Measurements from ENCODE around the gene ARRDC2. TPM values are rescaled to one million over a fixed set of nuclear protein-coding genes. Genes with fewer than 3 reads are reported as not detected.
A peak's percentile ranks its signal among the peaks of the same experiment; 100 is the strongest.

Gene ARRDC2
- total and polyA plus RNA-seq, 4 donors = 40.6 to 104 (median 71.5) TPM

- no peaks in the 10 kb centered on the region for H3K4me1 ChIP-seq (ENCODE audit: control insufficient read depth in 1 of 2, insufficient read depth in 2 of 2, low read length in 2 of 2)
- ATAC-seq (ENCODE audit: low FRiP score) (no peak), DNase-seq (no peak)
- no peaks in the 10 kb centered on the region for H3K9me3 ChIP-seq (ENCODE audit: control insufficient read depth, low read length)
- peaks cover 3 to 8% of the 10 kb centered on the region in 2 donors for H3K36me3 ChIP-seq (ENCODE audit: control insufficient read depth in 1 of 2, insufficient read depth in 2 of 2, low read length in 1 of 2)
- intact Hi-C loops (cut with DNase I) = loop anchor here (10.0 kb wide), 1 partner anchor 146 kb away; the partner anchor contains the start of gene PIK3R2 (in 2 of the 2)
- H3K27me3 ChIP-seq (ENCODE audit: control insufficient read depth in 1 of 2, insufficient read depth in 2 of 2, low read length in 1 of 2) = no peaks in the 10 kb centered on the region
- no peak overlapping the region for H3K27ac ChIP-seq (ENCODE audit: low read depth in 1 of 2, low read length in 2 of 2)
- no peak overlapping the region for H3K4me3 ChIP-seq (ENCODE audit: low read length in 2 of 2)
- 95% methylated on average over 11 of the region's 11 CpGs for WGBS, 2 donors
These were observed 844 bp downstream of the ARRDC2 start for GRCh38 chr19:18008814-18009213.

GRCh38 chr19:18009412-18010066 is 1.6 kb downstream of the ARRDC2 start:
- DNase-seq = no peak
- Histone ChIP-seq H3K9me3 (ENCODE audit: control insufficient read depth, low read length) (no peaks in the 10 kb centered on the region), H3K27ac (ENCODE audit: low read depth in 1 of 2, low read length in 2 of 2) (no peak overlapping the region), H3K4me3 (ENCODE audit: low read length in 2 of 2) (no peak overlapping the region), H3K4me1 (ENCODE audit: control insufficient read depth in 1 of 2, insufficient read depth in 2 of 2, low read length in 2 of 2) (no peaks in the 10 kb centered on the region), H3K36me3 (ENCODE audit: control insufficient read depth in 1 of 2, insufficient read depth in 2 of 2, low read length in 1 of 2) (peaks cover 3 to 8% of the 10 kb centered on the region in 2 donors), H3K27me3 (ENCODE audit: control insufficient read depth in 1 of 2, insufficient read depth in 2 of 2, low read length in 1 of 2) (no peaks in the 10 kb centered on the region)
- WGBS, 2 donors = 94 to 95% methylated on average over 37 of the region's 37 CpGs
- intact Hi-C loops (cut with DNase I) = loop anchor here (10.0 kb wide), 1 partner anchor 145 kb away; the partner anchor contains the start of gene PIK3R2 (in 2 of the 2)
- no peak for ATAC-seq (ENCODE audit: low FRiP score)

GRCh38 chr19:18010149-18010548 is 2.2 kb downstream of the ARRDC2 start:
- Histone ChIP-seq H3K27me3 (ENCODE audit: control insufficient read depth in 1 of 2, insufficient read depth in 2 of 2, low read length in 1 of 2) (no peaks in the 10 kb centered on the region), H3K36me3 (ENCODE audit: control insufficient read depth in 1 of 2, insufficient read depth in 2 of 2, low read length in 1 of 2) (peaks cover 3 to 8% of the 10 kb centered on the region in 2 donors), H3K4me3 (ENCODE audit: low read length in 2 of 2) (no peak overlapping the region), H3K9me3 (ENCODE audit: control insufficient read depth, low read length) (no peaks in the 10 kb centered on the region), H3K27ac (ENCODE audit: low read depth in 1 of 2, low read length in 2 of 2) (no peak overlapping the region), H3K4me1 (ENCODE audit: control insufficient read depth in 1 of 2, insufficient read depth in 2 of 2, low read length in 2 of 2) (no peaks in the 10 kb centered on the region)
- no peak for DNase-seq
- 69 to 79% methylated on average over 11 of the region's 11 CpGs for WGBS, 2 donors
- intact Hi-C loops (cut with DNase I) = no loop called here
- ATAC-seq (ENCODE audit: low FRiP score) = no peak

- peak overlapping the region in 1 of 2 donors; percentile 52 for H3K27ac ChIP-seq (ENCODE audit: low read depth in 1 of 2, low read length in 2 of 2)
- peaks cover 3 to 8% of the 10 kb centered on the region in 2 donors for H3K36me3 ChIP-seq (ENCODE audit: control insufficient read depth in 1 of 2, insufficient read depth in 2 of 2, low read length in 1 of 2)
- intact Hi-C loops (cut with DNase I) = no loop called here
- no peaks in the 10 kb centered on the region for H3K4me1 ChIP-seq (ENCODE audit: control insufficient read depth in 1 of 2, insufficient read depth in 2 of 2, low read length in 2 of 2)
- WGBS, 2 donors = 44 to 48% methylated on average over 17 of the region's 17 CpGs
- DNase-seq = no peak
- no peaks in the 10 kb centered on the region for H3K27me3 ChIP-seq (ENCODE audit: control insufficient read depth in 1 of 2, insufficient read depth in 2 of 2, low read length in 1 of 2)
- H3K9me3 ChIP-seq (ENCODE audit: control insufficient read depth, low read length) = no peaks in the 10 kb centered on the region
- no peak overlapping the region for H3K4me3 ChIP-seq (ENCODE audit: low read length in 2 of 2)
- no peak for ATAC-seq (ENCODE audit: low FRiP score)
These were observed 5.5 kb downstream of the ARRDC2 start for GRCh38 chr19:18013210-18014111.

- Histone ChIP-seq H3K27ac (ENCODE audit: low read depth in 1 of 2, low read length in 2 of 2) (peak overlapping the region in 1 of 2 donors; percentile 14), H3K4me3 (ENCODE audit: low read length in 2 of 2) (no peak overlapping the region), H3K4me1 (ENCODE audit: control insufficient read depth in 1 of 2, insufficient read depth in 2 of 2, low read length in 2 of 2) (no peaks in the 10 kb centered on the region), H3K27me3 (ENCODE audit: control insufficient read depth in 1 of 2, insufficient read depth in 2 of 2, low read length in 1 of 2) (no peaks in the 10 kb centered on the region), H3K36me3 (ENCODE audit: control insufficient read depth in 1 of 2, insufficient read depth in 2 of 2, low read length in 1 of 2) (peaks cover 3 to 8% of the 10 kb centered on the region in 2 donors), H3K9me3 (ENCODE audit: control insufficient read depth, low read length) (no peaks in the 10 kb centered on the region)
- intact Hi-C loops (cut with DNase I) = no loop called here
- ATAC-seq (ENCODE audit: low FRiP score) = no peak
- 86 to 95% methylated on average over 6 of the region's 6 CpGs for WGBS, 2 donors
- peak in 1 of 2 donors; percentile 43 for DNase-seq
These were observed 6.2 kb downstream of the ARRDC2 start for GRCh38 chr19:18014197-18014596.

GRCh38 chr19:18016209-18016910 is 8.4 kb downstream of the ARRDC2 start:
- intact Hi-C loops (cut with DNase I) = no loop called here
- WGBS, 2 donors = 93% methylated on average over 14 of the region's 14 CpGs
- H3K36me3 ChIP-seq (ENCODE audit: control insufficient read depth in 1 of 2, insufficient read depth in 2 of 2, low read length in 1 of 2) = no peaks in the 10 kb centered on the region
- H3K27ac ChIP-seq (ENCODE audit: low read depth in 1 of 2, low read length in 2 of 2) = peak overlapping the region in 1 of 2 donors; percentile 50
- DNase-seq (peak in 1 of 2 donors; percentile 38), ATAC-seq (ENCODE audit: low FRiP score) (no peak)
- no peaks in the 10 kb centered on the region for H3K27me3 ChIP-seq (ENCODE audit: control insufficient read depth in 1 of 2, insufficient read depth in 2 of 2, low read length in 1 of 2)
- no peaks in the 10 kb centered on the region for H3K9me3 ChIP-seq (ENCODE audit: control insufficient read depth, low read length)
- H3K4me1 ChIP-seq (ENCODE audit: control insufficient read depth in 1 of 2, insufficient read depth in 2 of 2, low read length in 2 of 2) = peaks cover 0 to 4% of the 10 kb centered on the region in 2 donors
- no peak overlapping the region for H3K4me3 ChIP-seq (ENCODE audit: low read length in 2 of 2)

GRCh38 chr19:18017275-18018083 is 9.5 kb downstream of the ARRDC2 start:
- intact Hi-C loops (cut with DNase I) = no loop called here
- no peaks in the 10 kb centered on the region for H3K9me3 ChIP-seq (ENCODE audit: control insufficient read depth, low read length)
- WGBS, 2 donors = 57 to 65% methylated on average over 15 of the region's 15 CpGs
- peaks cover 2 to 4% of the 10 kb centered on the region in 2 donors for H3K4me1 ChIP-seq (ENCODE audit: control insufficient read depth in 1 of 2, insufficient read depth in 2 of 2, low read length in 2 of 2)
- H3K36me3 ChIP-seq (ENCODE audit: control insufficient read depth in 1 of 2, insufficient read depth in 2 of 2, low read length in 1 of 2) = no peaks in the 10 kb centered on the region
- no peaks in the 10 kb centered on the region for H3K27me3 ChIP-seq (ENCODE audit: control insufficient read depth in 1 of 2, insufficient read depth in 2 of 2, low read length in 1 of 2)
- ATAC-seq (ENCODE audit: low FRiP score) = no peak
- no peak overlapping the region for H3K4me3 ChIP-seq (ENCODE audit: low read length in 2 of 2)
- peak overlapping the region; percentile 24 to 54 for H3K27ac ChIP-seq (ENCODE audit: low read depth in 1 of 2, low read length in 2 of 2)
- peak in 1 of 2 donors; percentile 53 for DNase-seq

Measured in aorta (tissue), 5 donors.